HG03039 (cell line): ENCODE measurements around the gene ENTHD1.

ENCODE experiments used
- ATAC-seq: cut with Tn5 transposase; IDR thresholded peaks from one replicate; pipeline ENCODE4 v1.9.1; 2021; ENCODE audit warnings: mild to moderate bottlenecking, moderate library complexity; ENCODE audit not compliant: unreplicated experiment

The ENTHD1 gene, protein sequence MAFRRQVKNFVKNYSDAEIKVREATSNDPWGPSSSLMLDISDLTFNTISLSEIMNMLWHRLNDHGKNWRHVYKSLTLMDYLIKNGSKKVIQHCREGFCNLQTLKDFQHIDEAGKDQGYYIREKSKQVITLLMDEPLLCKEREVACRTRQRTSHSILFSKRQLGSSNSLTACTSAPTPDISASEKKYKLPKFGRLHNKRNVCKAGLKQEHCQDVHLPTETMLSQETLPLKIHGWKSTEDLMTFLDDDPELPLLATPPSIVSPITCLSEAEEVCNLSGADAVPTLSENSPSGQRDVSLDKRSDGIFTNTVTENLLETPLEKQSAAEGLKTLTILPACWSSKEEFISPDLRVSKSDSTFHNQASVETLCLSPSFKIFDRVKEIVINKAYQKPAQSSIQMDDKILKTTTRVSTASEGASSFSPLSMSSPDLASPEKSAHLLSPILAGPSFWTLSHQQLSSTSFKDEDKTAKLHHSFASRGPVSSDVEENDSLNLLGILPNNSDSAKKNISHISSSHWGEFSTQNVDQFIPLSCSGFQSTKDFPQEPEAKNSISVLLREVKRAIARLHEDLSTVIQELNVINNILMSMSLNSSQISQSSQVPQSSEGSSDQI

DNA sequence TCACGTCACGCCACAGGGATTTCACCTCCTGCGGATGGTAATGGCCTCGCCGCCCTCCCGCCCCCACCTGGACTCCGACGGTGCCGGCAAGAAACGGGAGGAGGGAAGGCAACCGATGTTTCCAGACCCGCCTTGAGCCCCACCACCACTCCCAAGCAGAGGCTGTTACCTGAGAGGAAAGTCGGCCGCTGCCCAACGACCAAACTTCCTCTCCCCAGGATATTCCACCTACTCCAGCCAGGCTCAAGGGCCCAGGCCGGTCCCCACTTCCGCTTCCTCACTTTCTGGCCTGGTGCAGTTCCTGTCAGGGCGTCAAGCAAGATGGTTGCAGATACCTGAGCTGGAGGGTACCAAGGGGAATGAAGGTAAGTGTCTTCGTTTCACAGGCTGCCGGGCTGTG lies at the start of gene ENTHD1:
ENTHD1 (minus strand) TSS at position 235 of the 400 bp plus-strand sequence. CDS start 6,012 bp downstream, outside the sequence.
- no peak for ATAC-seq

DNA sequence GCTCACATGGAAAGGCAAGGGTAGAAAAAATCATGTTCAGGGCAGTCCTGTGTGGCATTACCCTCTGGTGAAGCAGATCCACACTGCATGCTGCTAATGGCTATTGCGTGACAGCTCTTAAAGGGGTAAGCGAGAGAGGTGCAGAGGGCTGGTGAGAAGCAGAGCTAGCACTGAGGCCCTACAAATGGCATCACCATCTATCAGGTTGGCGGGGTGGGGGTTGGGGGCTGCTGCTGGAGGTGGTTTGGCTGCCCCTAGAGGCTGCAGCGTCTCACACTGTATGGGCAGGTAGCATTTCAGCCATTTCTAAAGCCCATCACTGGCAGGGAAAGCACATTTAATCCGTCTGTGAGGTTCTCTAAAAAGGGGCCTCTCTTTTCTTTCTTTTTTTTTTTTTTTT lies 49.8 kb upstream of the ENTHD1 start:
- no peak for ATAC-seq

DNA sequence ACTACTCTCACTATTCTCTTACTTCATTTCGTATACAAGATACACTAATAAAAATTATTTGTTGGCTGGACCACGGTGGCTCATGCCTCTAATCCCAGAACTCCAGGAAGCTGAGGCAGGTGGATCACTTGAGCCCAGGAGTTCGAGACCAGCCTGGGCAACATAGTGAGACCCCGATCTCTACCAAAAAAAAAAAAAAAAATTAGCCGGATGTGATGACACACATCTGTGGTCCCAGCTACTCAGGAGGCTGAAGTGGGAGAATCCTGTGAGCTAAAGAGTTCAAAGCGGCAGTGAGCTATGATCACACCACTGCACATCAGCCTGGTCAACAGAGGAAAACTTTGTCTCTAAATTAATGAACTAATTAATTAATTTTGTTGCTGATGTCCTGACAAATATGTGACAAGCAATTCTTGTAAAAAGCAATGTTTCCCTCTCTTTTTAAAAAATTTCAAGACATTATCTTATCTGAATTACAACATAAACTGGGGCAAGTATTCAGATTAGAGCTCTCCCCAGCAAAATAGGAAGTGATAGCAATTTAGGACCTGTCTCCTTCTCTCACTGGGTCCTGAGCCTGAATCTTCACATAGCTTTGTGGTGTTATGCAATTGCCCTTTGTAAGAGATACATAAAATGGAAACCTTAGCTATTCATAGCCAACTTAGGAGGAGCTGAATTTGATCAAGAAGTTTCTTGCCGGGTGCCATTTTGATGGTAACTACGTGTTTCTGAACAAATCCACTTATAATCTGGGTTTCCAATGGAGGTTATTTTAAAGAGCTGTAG lies 49.1 kb upstream of the ENTHD1 start:
- ATAC-seq, result no peak

DNA sequence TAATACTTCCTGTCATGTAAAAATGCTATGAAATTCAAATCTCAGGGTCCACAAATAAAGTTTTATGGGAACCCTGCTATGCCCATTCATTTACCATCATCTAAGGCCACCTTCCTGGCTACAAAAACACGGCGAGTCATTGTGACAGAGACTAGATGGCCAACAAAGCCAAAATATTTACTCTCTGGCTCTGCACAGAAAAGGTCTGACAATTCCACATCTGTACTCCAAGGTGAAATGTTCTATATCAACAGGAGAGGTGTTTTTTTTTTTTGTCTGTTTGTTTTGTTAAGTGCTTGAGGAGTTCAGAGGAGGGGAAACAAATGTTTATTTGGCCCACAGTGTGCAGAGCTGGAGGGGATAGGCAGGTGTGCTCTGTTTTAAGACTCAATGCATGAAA lies 48.0 kb upstream of the ENTHD1 start:
- ATAC-seq, result no peak

DNA sequence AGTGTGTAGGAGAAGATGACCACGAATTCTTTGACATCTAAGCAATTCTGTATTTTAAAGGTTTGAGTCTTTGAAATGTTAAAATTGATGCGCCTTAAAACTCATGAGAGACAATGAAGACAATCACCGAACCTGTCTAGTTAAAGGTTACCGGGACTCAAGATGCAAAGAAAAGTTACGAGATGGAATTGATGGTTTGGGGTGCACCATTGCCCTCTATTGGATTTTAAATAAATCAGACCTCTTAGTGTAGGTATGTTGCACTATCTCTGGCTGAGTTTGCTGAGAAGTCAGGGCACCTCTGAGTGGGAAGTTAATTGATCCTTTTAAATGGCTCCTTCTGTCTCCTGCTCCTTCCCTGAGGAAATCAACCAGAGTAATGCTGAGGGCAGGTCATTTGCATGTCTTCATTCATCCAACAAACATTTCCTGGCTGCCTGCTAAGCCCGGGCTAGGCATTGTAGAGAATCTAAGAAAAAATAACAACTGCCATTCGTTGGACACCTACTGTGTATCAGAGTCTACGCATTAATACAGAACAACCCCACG lies 47.3 kb upstream of the ENTHD1 start:
- ATAC-seq, result no peak

GRCh38 chr22:39939830-39940229 lies 46.3 kb upstream of the ENTHD1 start:
- no peak for ATAC-seq

DNA sequence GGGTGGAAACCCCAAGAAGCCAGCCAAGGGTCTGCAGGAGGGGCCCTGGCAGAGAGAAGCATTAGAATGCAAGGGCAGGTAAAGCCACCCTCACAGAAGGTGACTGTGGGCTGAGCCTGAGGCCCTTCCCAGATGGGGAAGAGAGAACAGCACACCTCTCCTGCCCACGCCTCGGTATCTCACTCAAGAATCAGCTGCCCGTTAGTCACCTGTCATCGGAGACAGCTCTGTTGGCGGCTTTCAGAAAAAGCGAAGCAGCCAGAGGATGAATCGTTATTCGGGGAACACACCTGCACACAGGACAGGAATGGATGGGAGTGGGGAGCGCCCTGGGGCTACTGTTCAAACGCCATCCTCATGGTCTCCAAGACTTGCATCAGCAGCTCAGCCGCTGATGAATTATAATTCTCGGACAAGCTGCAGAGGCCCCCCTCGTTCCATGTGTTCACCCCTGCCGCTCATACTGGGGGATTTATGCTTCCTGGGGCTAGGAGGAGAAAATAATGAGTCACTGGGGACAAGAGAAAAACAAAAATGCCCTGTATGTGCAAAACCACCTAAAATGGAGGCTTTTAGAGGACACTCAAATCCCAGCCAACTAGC lies 45.0 kb upstream of the ENTHD1 start:
- no peak for ATAC-seq

DNA sequence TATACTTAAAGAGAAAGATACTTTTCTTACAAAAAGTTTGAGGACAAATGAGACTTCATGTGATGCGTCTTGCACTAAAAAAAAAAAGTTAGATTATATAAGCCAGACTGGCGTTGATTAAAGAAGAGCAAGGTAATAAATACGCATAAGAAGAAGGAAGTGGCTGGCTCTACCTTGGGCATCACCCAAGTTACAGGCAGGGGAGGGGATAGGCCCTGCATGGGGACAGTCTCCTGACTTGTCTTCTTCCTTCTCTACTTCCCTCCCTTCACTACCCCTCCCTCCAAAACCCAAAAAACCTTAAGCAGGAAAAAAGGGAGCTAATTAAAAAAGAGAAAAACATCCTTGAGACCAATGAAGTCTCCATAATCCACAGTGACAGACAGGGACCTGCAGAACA lies 44.3 kb upstream of the ENTHD1 start:
- no peak for ATAC-seq

DNA sequence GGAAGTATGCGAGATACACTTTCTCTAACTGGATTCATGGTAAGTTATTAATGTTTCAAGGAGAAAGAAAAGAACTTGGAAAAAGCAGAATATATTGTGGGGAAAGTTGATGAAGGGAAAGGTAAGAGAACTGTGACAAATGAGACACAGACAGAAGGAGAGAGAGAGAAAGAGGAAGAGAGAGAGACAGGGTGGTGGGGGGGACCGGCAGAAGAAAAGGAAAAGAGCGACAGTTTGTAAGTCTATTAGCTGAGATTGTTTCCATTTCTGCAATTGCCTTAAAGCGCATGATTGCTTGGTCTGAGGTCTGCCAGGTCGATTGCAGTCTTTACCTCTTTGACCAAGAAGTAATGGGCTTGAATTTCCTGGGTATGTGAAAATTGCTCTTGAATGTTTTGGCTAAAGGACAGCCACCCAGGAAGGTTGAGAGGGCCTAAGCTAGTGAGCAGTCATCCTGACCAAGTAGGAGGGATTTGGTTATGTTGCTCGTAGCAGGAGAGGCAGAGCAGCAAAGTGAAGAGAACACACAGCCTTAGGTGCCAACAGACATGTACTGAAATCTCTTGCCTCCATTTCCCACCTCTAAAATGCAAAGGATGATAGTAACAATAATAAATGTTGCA lies 43.1 kb upstream of the ENTHD1 start:
- ATAC-seq, result no peak

DNA sequence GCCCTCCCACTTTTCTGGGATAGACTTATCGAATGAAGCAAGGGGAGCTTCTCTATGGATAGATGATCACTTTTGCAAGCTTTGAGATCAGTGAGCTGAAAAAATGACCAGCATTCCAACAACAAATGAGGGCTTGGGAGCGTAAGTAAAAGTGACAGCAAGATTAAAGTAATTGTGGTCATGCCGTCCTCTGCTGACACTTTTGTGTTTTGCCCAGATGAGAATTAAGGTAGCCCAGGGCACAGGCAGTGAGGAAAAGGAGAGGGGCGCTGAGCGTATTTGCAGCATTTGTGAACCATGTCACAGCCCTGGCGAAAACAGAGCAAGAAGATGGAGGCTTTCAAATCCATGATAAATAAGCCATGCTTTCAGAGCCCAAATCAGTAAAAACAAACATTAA lies 42.1 kb upstream of the ENTHD1 start:
- no peak for ATAC-seq

DNA sequence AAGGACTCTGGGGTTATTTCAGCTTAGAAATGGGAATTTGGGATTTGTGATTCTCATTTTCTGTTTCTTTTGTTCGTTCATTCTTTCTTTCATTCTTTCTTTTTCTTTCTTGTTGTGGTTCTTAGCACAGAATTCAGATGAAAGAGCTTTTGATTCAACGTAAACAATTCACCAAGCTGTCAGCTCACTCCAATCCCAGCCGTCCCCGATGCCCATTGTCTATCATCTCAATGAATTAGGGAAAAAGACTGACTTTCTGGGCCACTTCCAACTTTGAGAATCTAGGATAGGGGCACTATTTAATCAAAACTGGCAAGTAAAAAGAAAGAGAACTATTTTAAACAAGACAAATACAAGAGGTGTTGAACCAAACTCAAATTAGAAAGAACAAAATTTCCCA lies 41.6 kb upstream of the ENTHD1 start:
- ATAC-seq, result no peak

GRCh38 chr22:39933741-39934140 lies 40.2 kb upstream of the ENTHD1 start:
- no peak for ATAC-seq

DNA sequence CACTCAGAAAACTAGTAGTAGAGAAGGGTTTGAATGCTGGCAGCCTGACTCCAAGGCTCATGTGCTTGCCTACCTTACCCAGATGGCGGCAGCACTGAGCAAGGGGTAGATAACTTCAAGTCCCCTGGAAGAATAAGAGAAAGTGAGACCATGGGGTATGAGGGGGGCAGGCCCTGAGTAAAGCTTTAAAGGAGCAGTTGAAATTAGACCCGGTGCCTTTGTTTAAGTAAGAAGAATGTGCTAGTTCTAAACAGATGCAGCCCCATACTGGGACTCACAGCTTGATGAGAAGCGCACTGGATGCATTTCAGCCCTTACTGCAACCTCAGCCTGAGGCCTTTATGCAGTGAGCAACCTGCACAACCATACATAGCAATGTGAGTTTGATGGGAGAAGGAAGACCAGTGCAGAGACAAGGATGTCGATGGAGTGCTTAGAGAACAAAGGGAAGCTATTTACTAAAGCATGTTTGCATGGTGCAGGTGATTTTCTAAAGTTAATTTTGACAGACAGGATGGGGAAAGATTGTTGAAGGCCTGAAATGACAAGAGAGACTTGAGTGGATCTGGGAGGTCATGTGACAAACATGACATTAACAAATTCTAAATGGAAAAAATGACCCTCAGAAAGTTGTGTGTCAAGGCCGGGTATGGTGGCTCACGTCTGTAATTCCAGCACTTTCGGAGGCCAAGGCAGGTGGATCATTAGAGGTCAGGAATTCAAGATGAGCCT lies 39.5 kb upstream of the ENTHD1 start:
- ATAC-seq, result no peak

DNA sequence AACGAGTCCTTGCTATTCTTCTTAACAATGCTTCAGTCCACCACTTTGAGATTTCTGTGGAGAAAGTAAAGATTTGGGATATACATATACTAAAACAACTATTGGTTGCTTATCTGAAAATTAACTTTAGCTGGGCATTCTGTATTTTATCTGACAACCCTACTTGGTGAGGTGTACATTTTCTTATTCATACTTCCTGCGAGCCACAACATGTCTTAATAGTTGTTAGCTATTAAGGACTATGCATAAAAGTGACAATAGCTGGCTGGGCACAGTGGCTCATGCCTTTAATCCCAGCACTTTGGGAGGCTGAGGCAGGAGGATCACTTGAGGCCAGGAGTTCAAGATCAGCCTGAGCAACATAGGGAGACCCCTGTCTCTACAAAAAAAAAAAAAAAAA lies 38.6 kb upstream of the ENTHD1 start:
- no peak for ATAC-seq

DNA sequence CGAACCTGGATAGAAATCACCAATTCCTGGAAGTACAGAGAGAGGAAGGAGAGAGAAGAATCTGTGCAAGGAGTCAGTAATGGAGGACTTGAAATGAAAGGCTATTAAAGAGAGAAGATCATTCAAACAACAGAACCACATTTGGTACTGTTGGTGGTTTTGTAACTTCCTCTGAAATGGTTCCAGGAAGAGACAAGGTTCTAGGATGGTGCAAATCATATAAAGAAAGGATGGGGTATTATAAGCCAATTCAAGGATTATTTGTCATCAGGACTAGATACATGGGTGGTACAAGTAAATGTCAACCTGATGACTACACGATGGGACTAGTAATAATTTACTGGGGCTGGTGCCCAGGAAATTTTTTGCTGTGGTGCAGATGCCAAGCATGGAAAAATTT lies 37.7 kb upstream of the ENTHD1 start:
- ATAC-seq, result no peak

DNA sequence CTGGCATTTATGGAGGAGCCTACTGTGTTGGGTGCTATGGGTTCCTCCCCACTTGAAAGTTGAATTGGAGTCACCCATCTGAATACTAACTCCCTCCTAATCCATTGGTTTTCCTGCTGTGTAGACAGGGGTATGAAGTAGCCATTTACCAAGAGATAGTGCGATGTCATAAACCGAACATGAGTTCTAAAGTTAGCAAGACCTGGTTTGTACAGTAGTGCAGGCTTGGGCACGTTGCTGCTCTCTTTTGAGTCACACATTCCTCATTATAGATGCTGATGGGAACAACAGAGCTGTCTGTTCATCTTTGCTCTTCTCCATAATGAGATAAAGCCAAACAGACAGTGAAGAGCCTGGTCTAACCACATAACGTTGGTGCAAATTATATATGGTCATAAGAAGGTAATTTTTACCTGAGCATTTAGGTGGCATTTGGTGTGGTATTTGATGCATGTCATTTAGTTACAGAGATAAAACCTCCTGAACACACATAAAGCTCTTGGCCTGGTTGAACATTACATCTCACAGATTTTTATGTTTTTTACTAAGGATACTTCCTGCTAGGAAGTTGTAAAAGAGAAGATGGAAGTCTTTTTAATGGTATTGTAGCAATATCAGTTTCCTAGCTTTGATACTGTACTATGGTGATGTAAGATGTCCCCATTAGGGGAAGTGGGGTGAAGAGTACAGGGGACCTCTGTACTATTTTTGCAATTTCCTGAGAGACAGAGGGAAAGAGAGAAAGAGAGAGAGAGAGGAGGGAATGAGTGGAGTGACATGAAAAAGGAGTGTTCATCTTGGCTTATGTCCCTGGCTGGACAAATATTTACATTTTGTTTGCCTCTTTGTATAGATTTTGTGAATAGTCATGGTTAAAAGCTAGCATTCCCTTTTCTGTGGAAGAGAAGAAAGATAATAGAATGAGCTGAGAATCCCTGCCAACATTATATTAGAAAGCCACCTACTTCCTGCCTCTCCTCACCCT lies 35.3 kb upstream of the ENTHD1 start:
- no peak for ATAC-seq

DNA sequence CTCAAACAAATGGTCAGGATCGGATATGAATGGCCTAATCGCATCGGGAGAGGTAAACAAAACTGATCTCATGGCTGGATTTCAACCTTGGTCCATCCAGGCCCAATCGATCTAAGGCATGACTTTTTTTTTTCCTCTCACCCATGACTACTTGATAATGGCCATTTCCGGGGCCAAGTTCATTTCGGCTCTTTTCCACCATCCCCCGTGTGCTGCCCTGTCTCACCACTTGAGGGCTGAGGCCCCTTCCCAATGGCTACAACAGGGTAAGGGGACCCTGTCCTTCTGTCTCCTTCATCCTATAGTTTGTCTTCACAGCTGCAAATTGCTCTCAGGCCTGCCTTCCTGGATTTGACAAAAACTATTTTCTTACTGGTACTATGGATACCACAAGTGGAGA lies 34.0 kb upstream of the ENTHD1 start:
- no peak for ATAC-seq

DNA sequence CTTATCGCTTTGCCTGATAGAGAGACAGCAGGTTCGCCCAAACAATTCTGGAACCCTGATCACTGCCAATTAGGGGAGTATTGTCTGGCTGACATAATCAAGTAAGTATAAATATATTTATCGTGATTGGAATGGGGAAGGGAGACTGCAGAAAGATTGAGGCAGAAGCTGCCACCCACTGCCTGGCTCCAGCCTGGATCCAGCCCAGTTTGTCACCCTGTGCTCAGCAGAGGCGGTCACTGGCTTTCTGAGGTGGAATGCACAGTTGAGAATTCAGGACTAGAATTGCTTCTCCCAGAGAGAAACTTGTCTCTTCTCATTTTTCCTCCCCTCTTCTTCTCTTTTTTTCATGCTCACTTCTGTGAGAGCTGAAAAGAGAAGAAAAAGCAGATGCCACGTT lies 33.2 kb upstream of the ENTHD1 start:
- ATAC-seq, result no peak
